Effector memory CD4-positive, alpha-beta T cell (primary cell): ENCODE data around the gene MGME1.
A peak's percentile ranks its signal among the peaks of the same experiment; 100 is the strongest.

Experiments
- DNase-seq, 3 donors: peaks; one replicate each; pipeline ENCODE4 v3.0.0-alpha.2; 2020
- H3K27ac ChIP-seq: 2 replicates; pipeline ENCODE4 v1.7.0; 2013; ENCODE audit warnings: mild to moderate bottlenecking, low read length, moderate library complexity; ENCODE audit not compliant: insufficient read depth, poor library complexity, severe bottlenecking
- H3K27me3 ChIP-seq: replicated peaks from 2 replicates; pipeline ENCODE4 v1.7.0; 2013; ENCODE audit warnings: mild to moderate bottlenecking, low read length; ENCODE audit not compliant: insufficient read depth, control insufficient read depth, poor library complexity, severe bottlenecking
- H3K36me3 ChIP-seq: 2 replicates; pipeline ENCODE4 v1.7.0; 2013; ENCODE audit warnings: mild to moderate bottlenecking, low read length, moderate library complexity; ENCODE audit not compliant: control insufficient read depth, insufficient read depth
- H3K4me1 ChIP-seq: 2 replicates; pipeline ENCODE4 v1.7.0; 2013; ENCODE audit warnings: low read length, mild to moderate bottlenecking; ENCODE audit not compliant: control insufficient read depth, insufficient read depth, poor library complexity, severe bottlenecking
- H3K4me3 ChIP-seq: 2 replicates; pipeline ENCODE4 v1.7.0; 2013; ENCODE audit warnings: low read length, low read depth, mild to moderate bottlenecking; ENCODE audit not compliant: insufficient read depth, poor library complexity, severe bottlenecking
- H3K9me3 ChIP-seq: 2 replicates; pipeline ENCODE4 v1.7.0; 2013; ENCODE audit warnings: mild to moderate bottlenecking, low read length, moderate library complexity; ENCODE audit not compliant: control insufficient read depth

The MGME1 gene

DNA sequence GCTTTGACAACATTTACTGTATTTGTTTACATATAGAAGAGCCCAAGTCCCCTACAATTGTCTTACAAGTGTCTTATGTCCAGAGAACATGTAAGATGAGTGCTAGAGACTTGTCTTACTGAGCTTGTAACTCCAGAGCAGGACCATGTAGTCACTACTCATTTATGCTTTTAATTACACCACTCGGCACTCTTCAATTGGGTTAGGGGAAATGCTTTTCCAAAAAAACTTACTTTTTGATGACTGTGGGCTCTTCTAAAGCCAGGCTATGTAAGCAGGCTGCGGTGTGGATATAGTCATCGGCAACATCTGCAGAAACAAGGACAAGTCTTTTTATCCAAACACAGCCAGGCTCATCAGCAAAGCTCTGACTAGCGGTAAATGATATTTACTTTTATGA, 18.9 kb upstream of the MGME1 start:
- no peak for DNase-seq
- Histone ChIP-seq H3K27ac (no peak overlapping the region), H3K36me3 (peaks cover 92% of the 10 kb centered on the region), H3K27me3 (no peaks in the 10 kb centered on the region), H3K4me3 (no peak overlapping the region), H3K4me1 (no peaks in the 10 kb centered on the region), H3K9me3 (no peaks in the 10 kb centered on the region)

DNA sequence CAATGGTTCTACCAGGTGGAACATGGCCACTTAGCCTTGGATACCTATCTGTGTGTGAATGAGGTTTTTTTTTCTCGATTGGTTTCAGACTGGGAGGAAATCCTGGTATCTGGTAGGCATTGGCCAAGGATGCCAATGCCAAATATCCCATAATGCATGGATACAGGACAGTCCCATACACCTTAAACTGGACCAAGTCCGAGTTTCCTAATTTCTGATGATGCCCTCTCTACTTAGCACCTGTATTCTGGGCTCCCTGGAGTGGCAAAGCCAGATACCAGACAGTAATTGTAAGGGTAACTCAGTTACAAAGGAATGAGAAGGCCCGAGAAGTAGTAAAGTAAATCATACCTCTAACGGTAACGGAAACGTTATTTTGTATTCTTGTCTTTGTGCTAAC, 18.1 kb upstream of the MGME1 start:
- Histone ChIP-seq H3K27ac (no peak overlapping the region), H3K27me3 (no peaks in the 10 kb centered on the region), H3K4me3 (no peak overlapping the region), H3K9me3 (no peaks in the 10 kb centered on the region), H3K36me3 (peaks cover 92% of the 10 kb centered on the region), H3K4me1 (no peaks in the 10 kb centered on the region)
- DNase-seq = no peak

DNA sequence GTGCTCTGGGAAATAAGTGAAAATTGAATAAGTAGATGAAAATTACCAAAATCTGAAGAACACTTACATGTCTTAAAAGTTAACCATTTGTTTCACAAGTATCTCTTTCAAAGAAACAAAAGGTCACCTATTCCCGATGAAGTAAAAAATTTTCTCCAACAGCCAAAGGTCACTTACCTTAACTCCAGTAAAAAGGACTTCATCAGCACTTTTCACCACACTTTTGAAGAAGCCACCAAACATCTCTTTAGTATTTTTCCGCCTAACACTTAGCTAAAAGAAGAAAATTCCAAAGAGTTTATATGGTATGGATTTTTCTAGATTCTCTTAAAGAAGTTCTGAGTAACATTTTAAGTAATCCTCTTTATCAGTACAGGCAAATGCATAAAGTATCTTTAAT, 17.5 kb upstream of the MGME1 start:
- no peaks in the 10 kb centered on the region for H3K4me1 ChIP-seq
- H3K27ac ChIP-seq = no peak overlapping the region
- H3K9me3 ChIP-seq = no peaks in the 10 kb centered on the region
- peaks cover 91% of the 10 kb centered on the region for H3K36me3 ChIP-seq
- no peak overlapping the region for H3K4me3 ChIP-seq
- no peaks in the 10 kb centered on the region for H3K27me3 ChIP-seq
- DNase-seq = no peak

DNA sequence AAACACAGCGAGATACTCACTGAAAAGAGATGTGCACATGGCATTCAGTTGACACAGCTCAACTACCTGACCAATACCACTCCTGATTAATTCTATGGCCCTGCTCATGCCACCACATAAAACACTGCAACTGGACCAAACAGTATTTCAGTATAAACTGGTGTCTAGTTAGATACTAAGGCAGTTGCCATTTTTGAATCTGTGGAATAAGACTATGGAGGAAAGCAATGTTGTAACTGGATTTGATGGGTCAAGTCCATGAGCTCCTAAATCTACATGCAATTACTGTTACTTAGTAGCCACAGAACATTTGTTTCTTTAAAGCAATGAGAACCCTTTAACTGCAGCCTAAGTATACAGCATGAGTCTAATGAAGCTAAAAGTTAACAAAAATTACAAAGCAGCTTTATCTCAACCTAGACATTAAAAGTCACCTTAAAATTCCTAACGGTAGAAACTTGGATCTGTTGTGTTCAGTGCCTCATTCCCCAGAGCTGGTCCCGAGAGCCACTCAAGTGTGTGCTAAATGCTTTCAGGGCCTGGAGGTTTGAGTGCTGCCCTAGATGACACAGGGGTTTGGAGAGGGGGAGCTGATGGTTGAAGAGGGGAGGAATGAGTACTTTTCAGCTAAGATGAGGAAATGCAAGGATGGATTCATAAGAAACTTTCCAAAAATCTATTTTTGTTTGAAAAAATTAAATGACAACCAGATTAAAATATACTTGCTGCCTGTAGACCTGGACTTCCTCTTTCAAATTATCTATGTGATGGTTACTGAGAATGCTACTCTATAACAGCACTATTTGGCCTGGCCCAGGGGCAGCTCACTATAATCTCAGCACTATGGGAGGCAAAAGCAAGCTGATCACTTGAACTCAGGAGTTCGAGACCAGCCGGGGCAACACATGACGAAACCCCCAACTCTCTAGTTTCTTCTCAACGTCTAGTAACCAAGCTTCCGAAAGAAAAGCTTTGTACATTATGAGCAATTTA, 15.8 kb upstream of the MGME1 start:
- no peak for DNase-seq
- peaks cover 80% of the 10 kb centered on the region for H3K36me3 ChIP-seq
- no peak overlapping the region for H3K27ac ChIP-seq
- no peaks in the 10 kb centered on the region for H3K27me3 ChIP-seq
- no peak overlapping the region for H3K4me3 ChIP-seq
- no peaks in the 10 kb centered on the region for H3K9me3 ChIP-seq
- no peaks in the 10 kb centered on the region for H3K4me1 ChIP-seq

DNA sequence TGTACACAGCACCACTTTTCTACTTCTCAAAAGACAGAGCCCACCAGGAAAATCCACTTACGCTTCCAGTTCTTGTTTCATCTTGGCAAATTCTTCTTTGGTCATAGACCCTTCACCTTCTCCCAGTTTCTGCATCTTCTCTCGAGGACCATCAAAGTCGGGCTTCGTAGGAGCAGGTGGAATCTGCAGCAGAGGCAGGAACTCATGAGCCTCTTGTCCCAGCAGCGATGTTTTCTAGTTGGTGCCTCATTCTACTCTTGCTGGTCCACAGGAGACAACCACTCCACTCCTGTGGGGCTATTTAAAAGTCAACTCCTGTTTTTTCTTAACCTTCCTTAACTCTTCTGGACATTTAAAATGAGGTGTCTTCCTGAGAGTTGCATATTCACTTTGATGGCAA, 14.9 kb upstream of the MGME1 start:
- Histone ChIP-seq H3K36me3 (peaks cover 74% of the 10 kb centered on the region), H3K4me3 (no peak overlapping the region), H3K27me3 (no peaks in the 10 kb centered on the region), H3K27ac (no peak overlapping the region), H3K4me1 (peaks cover 2% of the 10 kb centered on the region), H3K9me3 (no peaks in the 10 kb centered on the region)
- DNase-seq = no peak

DNA sequence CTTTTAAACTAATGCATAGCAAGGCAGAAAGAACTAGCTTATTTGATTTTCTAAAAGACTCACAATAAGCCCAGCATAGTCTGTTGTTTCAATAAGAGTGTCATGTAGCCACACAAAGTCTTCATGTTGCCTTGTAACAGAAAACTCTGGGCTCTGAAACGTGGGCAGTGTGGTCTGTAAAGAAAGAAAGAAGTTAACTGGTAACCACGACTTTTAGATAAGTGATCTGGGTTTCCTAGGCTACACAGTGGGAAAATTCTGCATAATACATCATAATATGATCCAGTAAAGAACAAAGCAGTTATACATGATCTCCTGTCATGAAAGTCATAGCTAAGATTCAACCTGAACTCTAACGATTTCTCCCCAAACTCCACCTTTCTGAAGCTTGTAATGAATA, 13.5 kb upstream of the MGME1 start:
- H3K9me3 ChIP-seq = no peaks in the 10 kb centered on the region
- peaks cover 60% of the 10 kb centered on the region for H3K36me3 ChIP-seq
- DNase-seq = no peak
- H3K27me3 ChIP-seq = no peaks in the 10 kb centered on the region
- H3K4me1 ChIP-seq = peaks cover 11% of the 10 kb centered on the region
- no peak overlapping the region for H3K27ac ChIP-seq
- no peak overlapping the region for H3K4me3 ChIP-seq

DNA sequence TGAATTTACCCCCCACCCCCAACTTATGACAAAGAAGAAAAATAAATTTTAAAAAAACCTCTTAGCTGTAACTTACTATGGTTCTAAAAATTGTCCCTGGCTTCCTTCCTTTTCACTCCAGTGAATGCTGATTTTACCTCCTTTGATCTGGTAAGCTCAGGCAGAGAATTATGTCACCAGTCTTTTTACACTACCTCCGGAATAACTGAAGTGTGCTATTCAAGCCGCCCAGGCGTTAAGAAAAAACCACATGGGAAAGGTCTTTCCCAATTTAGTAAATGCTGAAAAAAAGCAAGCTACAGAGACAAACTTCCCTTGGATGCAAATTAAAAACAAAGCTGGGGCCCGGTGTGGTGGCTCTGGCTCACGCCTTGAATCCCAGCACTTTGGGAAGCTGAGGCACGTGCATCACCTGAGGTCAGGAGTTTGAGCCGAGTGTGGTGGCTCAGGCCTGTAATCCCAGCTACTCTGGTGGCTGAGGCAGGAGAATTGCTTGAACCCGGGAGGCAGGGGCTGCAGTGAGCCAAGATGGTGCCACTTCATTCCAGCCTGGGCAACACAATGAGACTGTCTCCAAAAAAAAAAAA, 12.6 kb upstream of the MGME1 start:
- H3K27me3 ChIP-seq = no peaks in the 10 kb centered on the region
- DNase-seq = no peak
- no peak overlapping the region for H3K4me3 ChIP-seq
- H3K36me3 ChIP-seq = peaks cover 51% of the 10 kb centered on the region
- peak overlapping the region; percentile 4 for H3K27ac ChIP-seq
- H3K4me1 ChIP-seq = peaks cover 11% of the 10 kb centered on the region
- no peaks in the 10 kb centered on the region for H3K9me3 ChIP-seq

DNA sequence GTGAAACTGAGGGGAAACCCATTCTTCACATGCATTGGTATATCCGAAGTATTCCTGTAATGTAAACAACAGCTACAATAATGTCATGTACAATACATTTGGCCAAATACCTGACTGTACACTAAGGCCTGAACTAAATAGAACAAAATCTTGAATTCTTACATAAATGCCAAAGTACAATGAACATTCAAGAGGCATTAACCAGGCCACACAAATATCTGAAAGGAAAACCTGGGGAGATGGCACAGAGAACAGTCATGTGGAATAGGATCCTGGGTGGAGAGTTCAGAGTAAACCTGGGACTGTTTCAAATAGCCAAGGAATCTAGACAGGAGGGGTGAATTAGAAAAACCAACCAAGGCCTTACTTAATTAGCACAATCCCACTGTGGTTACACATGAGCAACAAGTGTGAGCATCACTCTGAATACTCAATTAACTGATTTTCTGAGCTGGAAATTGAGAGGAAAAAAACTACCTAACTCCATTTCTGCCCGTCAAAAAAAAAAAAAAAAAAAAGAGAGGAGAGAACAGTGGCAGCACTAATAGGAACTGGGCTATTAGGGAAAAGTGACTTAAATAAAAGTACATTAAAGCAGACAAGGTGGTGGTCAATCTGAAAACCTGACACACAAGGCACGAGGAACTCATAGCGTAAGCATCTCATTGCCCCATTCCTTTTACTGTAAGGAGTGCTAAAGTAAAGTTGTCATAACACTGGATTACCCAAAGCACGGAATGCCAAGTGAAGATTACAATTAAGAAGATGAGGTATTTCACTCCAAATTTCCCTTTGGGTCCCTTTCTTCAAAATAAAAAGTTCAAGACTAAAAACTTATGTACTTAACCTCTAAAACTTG, 11.1 kb upstream of the MGME1 start:
- H3K4me1 ChIP-seq = peaks cover 14% of the 10 kb centered on the region
- peaks cover 38% of the 10 kb centered on the region for H3K36me3 ChIP-seq
- no peaks in the 10 kb centered on the region for H3K9me3 ChIP-seq
- no peak for DNase-seq
- no peak overlapping the region for H3K4me3 ChIP-seq
- H3K27me3 ChIP-seq = no peaks in the 10 kb centered on the region
- H3K27ac ChIP-seq = no peak overlapping the region

DNA sequence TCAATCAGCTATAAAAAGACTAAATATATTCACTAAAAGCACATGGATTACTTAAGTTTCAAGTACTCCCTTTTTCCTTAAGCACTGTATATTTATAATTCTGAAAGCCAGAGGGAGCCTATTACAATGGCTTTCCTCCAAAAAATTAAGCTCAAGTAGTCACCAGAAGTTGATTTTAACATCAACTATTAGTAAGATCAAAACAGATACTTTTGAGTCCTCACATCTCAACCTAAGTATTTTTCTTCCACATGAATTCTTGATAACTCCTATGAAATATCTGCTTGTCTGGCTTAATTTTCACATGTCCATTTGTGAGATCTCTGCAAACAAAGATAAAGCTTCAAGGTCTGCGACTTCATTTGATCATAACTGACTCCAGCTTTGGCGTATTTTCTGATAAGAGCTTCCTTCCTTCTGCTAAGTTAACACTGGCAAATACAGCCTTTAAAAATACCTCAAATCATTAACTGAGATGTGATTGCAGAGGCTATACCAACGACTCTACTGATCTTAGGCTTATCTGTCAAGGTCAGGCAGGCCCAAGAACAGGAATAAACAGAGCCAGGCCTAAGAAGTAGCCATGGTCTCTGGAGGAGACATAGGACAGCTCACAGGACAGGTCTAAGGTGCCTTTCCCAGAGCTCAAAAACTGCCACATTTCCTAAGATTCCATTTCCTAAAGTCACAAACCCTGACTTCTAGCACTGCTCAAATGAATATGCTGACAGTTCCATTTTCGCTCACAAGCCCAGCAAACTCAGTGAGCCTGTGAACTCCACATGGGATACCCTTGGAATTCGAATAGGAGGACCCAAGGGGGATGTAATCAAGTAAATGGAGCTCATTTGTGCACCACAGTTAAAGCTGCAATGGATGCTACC, 10.2 kb upstream of the MGME1 start:
- H3K27ac ChIP-seq = no peak overlapping the region
- H3K9me3 ChIP-seq = no peaks in the 10 kb centered on the region
- H3K27me3 ChIP-seq = no peaks in the 10 kb centered on the region
- DNase-seq = no peak
- peak overlapping the region; percentile 2 for H3K4me3 ChIP-seq
- peaks cover 30% of the 10 kb centered on the region for H3K36me3 ChIP-seq
- peaks cover 21% of the 10 kb centered on the region for H3K4me1 ChIP-seq
